Measurements from ENCODE around the gene DIS3L2.
"Not testable (repeated sequence)": the region's sequence is repeated elsewhere in the genome, so short reads cannot be mapped to it uniquely, and the experiment has no call there.

Gene DIS3L2

GRCh38 chr2:232008907-232009638 is 47.6 kb downstream of the DIS3L2 start:
- no peak for DNase-seq

DNA sequence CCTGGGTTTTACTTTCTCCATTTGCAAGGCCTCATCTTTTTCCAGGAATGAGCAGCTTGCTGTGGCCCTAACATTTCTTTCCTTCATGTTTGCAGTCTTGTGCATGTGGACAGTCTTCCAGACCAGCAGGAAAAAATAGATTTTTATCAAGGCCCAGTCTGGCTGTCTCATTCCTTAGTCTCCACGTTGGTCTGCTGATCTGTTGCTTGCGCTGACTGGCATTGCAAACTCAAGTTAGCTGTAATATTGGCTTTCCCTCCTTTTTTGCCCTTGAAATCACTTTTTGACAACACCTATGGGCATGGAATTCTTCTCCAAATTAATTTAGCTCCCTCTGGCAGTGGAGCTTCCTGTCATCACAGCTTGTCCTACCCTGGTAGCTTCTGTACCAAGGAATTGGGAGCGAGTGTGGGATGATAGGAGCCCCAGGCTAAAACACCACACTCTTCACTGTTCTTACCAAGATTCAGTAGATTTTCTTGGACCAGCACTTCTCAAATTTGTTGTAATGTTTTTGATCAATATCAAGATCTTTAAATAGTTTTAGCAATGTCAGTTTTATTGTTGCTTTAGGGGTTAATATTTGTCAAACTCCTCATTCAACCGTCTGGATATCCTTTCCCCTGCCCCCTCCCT is 48.2 kb downstream of the DIS3L2 start:
- no peak for DNase-seq

DNA sequence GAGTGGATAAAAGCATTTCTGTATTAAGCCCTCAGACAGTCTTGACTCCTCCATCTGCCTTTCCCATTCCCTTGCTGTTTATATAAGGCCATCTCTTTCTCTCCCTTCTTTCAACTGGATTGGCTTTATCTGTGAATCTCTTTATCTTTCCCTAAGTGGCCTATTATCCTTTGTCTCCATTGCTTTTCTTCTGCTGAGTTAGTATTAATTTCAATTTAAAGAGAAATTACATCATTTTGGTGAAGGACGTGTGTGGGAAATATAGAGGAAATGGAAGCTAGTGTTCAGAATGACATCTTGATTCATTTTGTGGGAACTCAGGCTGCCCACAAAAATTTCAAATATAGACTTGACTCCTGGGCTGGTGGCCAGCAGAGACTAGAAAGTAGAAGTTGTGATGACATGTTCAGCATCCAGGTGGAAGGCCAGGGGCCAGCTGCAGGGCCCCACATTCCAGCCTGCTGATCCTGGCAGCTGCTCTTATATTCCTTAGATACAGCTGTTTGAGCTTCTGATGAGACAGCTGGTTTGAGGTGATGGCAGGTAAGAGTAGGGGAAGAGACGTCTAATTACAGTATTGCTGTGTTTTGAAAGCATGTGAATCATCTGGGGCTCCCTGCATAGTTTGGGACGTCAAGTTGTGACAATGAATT is 52.3 kb downstream of the DIS3L2 start:
- no peak for DNase-seq

GRCh38 chr2:232014681-232015080 is 53.2 kb downstream of the DIS3L2 start:
- DNase-seq, result no peak

DNA sequence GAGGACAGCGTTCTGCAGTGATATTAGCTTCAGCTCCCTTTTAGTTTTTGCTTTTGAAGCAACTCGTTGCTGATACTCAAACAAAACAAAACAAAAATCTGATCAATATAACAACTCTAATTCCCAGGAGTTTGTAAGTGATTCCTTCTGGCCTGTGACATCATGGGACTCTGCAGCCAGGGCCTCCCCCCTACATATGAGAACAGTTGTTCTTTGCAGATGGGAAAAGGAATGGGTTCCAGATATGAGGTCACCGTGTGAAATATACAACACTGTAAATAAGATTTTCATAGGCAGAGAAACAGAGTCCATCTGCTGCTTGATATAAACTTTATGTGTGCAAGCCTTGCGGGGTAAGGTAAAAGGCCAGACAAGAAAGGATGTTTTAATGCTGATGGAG is 56.7 kb downstream of the DIS3L2 start:
- no peak for DNase-seq

GRCh38 chr2:232022718-232023117 is 61.2 kb downstream of the DIS3L2 start:
- DNase-seq, result no peak

GRCh38 chr2:232023426-232023825 is 61.9 kb downstream of the DIS3L2 start:
- no peak for DNase-seq

GRCh38 chr2:232024457-232024856 is 62.9 kb downstream of the DIS3L2 start:
- no peak for DNase-seq

DNA sequence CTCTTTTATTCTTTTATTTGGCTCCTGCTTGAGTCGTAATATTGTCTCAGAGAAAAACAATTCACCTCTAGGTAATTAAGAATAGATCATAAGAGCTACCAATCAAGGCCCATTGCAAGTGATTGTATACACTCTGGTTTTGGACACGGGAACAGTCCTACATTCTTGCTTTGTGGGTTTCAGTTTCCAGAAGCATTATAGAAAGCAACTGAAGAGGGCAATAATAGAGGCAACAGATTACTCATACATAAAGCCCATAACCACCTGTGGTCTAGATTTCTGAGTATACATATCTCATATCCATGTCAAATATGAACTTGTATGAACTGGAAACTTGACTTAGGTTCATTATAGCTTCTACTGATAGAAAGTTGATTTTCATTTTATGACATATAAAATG is 65.4 kb downstream of the DIS3L2 start:
- no peak for DNase-seq

GRCh38 chr2:232027530-232027929 is 66.0 kb downstream of the DIS3L2 start:
- no peak for DNase-seq

DNA sequence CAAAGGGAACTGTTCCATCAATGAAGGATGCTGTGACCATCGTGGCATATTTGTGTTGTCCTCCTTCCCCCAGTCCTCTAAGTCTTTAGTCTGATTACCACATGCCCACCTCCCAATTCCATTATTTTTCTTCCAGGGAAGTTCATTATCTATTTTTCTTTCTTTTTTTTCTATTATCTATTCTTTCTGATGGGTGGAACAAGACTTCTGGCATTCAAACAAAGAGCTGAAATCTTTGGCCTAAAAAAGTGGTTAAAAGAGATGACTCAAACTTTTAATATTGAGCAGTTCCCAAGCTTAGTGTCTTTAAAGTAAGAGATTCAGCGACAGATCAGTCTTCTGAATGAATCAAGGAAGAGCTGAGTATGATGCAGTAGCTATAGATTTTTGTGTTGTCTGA is 66.6 kb downstream of the DIS3L2 start:
- no peak for DNase-seq

GRCh38 chr2:232028631-232029030 is 67.1 kb downstream of the DIS3L2 start:
- DNase-seq, result no peak

- DNase-seq, result no peak
Measured at GRCh38 chr2:232029346-232029745, 67.8 kb downstream of the DIS3L2 start.

GRCh38 chr2:232030229-232030628 is 68.7 kb downstream of the DIS3L2 start:
- no peak for DNase-seq

DNA sequence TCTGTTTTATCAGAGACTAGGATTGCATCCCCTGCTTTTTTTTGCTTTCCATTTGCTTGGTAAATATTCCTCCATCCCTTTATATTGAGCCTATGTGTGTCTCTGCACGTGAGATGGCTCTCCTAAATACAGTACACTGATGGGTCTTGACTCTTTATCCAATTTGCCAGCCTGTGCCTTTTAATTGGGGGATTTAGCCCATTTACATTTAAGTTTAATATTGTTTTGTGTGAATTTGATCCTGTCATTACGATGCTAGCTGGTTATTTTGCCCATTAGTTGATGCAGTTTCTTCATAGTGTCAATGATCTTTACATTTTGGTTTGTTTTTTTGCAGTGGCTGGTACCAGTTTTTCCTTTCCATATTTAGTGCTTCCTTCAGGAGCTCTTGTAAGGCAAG is 73.8 kb downstream of the DIS3L2 start:
- DNase-seq, result not testable (repeated sequence)

DNA sequence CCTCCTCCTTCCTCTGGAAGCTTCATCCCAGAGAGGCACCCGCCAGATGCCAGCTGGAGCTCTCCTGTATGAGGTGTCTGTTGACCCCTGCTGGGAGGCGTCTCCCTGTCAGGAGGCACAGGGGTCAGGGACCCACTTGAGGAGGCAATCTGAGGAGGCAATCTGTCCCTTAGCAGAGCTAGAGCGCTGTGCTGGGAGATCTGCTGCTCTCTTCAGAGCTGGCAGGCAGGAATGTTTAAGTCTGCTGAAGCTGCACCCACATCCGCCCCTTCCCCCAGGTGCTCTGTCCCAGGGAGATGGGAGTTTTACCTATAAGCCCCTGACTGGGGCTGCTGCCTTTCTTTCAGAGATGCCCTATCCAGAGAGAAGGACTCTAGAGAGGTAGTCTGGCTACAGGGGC is 75.4 kb downstream of the DIS3L2 start:
- DNase-seq, result not testable (repeated sequence)

GRCh38 chr2:232038251-232038880 is 76.9 kb downstream of the DIS3L2 start:
- DNase-seq, result no peak

DNA sequence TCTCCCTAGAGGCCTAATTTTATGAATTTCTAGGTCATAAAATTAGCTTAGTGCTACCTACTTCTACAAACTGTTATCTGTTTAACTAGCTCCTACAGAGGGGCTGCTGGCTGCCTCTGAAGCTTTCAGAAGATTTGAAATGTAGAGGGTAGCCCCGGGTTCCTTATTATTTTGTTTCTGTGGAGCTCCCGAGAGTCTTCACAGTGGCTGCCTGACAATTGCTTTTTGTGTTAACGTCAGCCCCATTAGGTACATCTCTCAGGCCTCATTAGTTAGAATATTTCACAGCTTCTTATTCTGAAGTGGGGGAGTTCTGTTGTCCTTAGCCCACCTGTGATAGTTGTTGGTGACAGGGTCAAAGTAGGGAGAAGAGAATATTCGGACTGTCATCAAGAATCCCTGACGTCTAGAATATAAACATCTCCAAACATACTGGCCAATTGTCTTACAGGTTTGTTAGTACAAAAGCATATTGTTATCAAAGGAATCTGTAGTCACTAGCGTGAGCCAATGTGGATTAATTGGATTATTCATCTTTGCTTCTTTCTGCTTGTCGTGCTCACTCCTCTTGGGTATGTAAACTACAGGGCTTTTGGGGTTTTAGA is 77.5 kb downstream of the DIS3L2 start:
- DNase-seq, result peak in 1 of 51 donors; percentile 22

DNA sequence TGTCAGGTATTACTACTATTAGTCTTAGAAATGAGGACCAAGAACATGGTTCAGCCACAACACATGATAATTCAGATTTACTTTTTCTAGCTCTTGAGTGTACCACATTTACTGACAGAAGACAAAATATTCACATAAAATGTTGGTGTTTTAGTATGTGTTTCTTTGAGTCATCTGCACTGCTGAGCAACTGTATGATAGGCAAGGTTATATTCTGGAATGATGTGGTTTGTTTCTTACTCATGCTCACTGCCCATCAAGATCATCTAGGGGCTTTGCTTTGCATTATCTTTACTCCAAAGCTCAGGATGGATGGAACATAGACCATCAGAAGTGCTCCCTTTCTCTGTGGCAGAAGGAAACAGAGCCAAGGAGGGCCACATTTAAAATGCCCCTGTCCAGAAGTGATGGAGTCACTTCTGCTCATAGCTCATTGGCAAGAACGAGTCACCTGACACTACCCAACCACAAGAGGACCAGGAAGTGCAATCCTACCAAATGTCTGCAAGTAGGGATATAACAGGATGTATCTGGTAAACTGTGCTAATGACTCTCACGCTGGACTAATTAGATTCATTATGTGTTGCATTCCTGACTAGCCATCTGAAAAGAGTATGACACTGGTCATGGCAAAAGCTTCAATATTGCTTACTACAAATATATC is 81.5 kb downstream of the DIS3L2 start:
- DNase-seq, result no peak

DNA sequence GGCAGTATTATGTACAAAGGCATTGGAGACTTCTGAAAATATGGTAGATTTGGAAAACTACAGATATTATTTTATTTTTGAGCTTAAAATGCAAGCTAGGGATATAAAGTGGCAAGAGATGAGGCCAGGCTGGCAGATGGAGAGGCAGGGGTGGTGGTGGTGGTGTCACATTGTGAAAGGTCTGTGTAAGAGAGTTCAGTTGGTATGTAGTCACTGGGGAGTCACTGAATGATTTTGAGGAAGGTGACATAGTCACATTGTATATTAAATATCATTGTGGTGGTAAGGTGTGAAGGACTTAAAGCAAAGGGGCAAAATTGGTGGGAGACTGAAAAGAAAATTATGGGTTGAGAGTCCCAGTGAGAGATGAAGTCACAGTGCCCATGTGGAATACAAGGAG is 82.5 kb downstream of the DIS3L2 start:
- no peak for DNase-seq

DNA sequence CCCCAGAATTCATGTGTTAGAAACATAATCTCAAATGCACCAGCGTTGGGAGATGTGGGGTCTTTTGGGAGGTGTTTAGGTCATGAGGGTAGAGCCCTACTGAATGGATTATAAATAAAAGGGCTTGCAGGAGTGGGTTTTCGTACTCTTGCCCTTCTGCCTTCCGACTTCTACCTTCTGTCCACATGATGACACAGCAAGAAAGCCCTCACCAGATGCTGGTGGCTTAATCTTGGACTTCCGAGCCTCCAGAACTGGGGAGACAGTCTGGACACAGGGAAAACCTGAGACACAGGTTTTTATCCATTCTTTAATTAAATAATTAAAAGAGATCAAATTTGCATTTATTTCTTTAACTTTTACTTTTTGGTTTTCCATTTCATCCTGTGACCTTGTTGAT is 87.8 kb downstream of the DIS3L2 start:
- no peak for DNase-seq

All from hypothalamus (tissue), 51 donors.